OCI-LY7 (cell line): ENCODE data around the gene GABRB3. TPM values are rescaled to one million over a fixed set of nuclear protein-coding genes. Genes with fewer than 3 reads are reported as not detected.

Source experiments
- BruUV-seq: library from RNA; stranded (reverse); fragments of 400-500 nt; replicated peaks from 2 replicates; lab custom pipeline; 2021; lab: Mats Ljungman, UMichigan
- CTCF ChIA-PET: fragments of 300-600 bp; sonication (Branson Sonifier 250); formaldehyde crosslinking; loops from one replicate; lab custom pipeline; 2022; ENCODE audit warnings: antibody characterized with exemption; ENCODE audit not compliant: unreplicated experiment; lab: Charles Lee
- POLR2A ChIA-PET: fragments of 300-600 bp; sonication (Branson Sonifier 250); formaldehyde crosslinking; loops from one replicate; lab custom pipeline; 2022; ENCODE audit warnings: antibody characterized with exemption; lab: Charles Lee
- DNase-seq: peaks from one replicate; pipeline ENCODE4 v3.0.0-alpha.2; 2015; ENCODE audit warnings: low spot score
- H2AFZ ChIP-seq: fragments of 200-600 bp; sonication (generic), shearing (Covaris generic); 2 replicates; pipeline ENCODE4 v1.6.1; 2014; ENCODE audit warnings: mild to moderate bottlenecking, antibody characterized with exemption, low read length, moderate library complexity
- H3K27ac ChIP-seq: fragments of 200-600 bp; sonication (generic); 2 replicates; pipeline ENCODE4 v1.5.1; 2014; ENCODE audit warnings: mixed run types, low read depth, mild to moderate bottlenecking, moderate library complexity, low read length, inconsistent platforms; ENCODE audit not compliant: poor library complexity, severe bottlenecking
- H3K36me3 ChIP-seq: fragments of 200-600 bp; sonication (generic); 2 replicates; pipeline ENCODE4 v1.6.1; 2014; ENCODE audit warnings: mild to moderate bottlenecking, antibody characterized with exemption, low read length, moderate library complexity, mixed read lengths; ENCODE audit not compliant: insufficient read depth
- H3K4me1 ChIP-seq: fragments of 200-600 bp; sonication (generic); 2 replicates; pipeline ENCODE4 v1.5.1; 2014; ENCODE audit warnings: mild to moderate bottlenecking, low read length; ENCODE audit not compliant: insufficient read depth, poor library complexity, severe bottlenecking
- H3K4me2 ChIP-seq: fragments of 200-600 bp; sonication (generic); 2 replicates; pipeline ENCODE4 v1.6.1; 2014; ENCODE audit warnings: mild to moderate bottlenecking, low read length
- H3K4me3 ChIP-seq: fragments of 200-600 bp; sonication (generic); 2 replicates; pipeline ENCODE4 v1.5.1; 2014; ENCODE audit warnings: mild to moderate bottlenecking, low read depth, low read length; ENCODE audit not compliant: poor library complexity, severe bottlenecking
- H3K79me2 ChIP-seq: fragments of 200-600 bp; sonication (generic); 2 replicates; pipeline ENCODE4 v1.6.1; 2016; ENCODE audit warnings: low read depth, mild to moderate bottlenecking, low read length, moderate library complexity, mixed read lengths; ENCODE audit not compliant: insufficient read depth
- H3K9me2 ChIP-seq: fragments of 200-600 bp; sonication (generic); 2 replicates; pipeline ENCODE4 v1.6.1; 2016; ENCODE audit warnings: mild to moderate bottlenecking, low read length, mixed read lengths; ENCODE audit not compliant: insufficient read depth
- H3K9me3 ChIP-seq: fragments of 200-600 bp; sonication (generic); 2 replicates; pipeline ENCODE4 v1.6.1; 2014; ENCODE audit warnings: mild to moderate bottlenecking, mixed run types, low read length, mixed read lengths
- H4K20me1 ChIP-seq: fragments of 200-600 bp; sonication (generic); 2 replicates; pipeline ENCODE4 v1.6.1; 2014; ENCODE audit warnings: mild to moderate bottlenecking, antibody characterized with exemption, low read length, moderate library complexity, mixed read lengths; ENCODE audit not compliant: insufficient read depth
- EZH2phosphoT487 ChIP-seq: fragments of 200-600 bp; sonication (generic); IDR thresholded peaks from 2 replicates; pipeline ENCODE4 v1.6.1; 2018; ENCODE audit warnings: low read depth, borderline replicate concordance, mild to moderate bottlenecking, mixed run types, antibody characterized with exemption, low read length, moderate library complexity, mixed read lengths
- intact Hi-C: fragments of 100-400 bp; cut with micrococcal nuclease; formaldehyde crosslinking; loops from one replicate; pipeline ENCODE4 v1.10.0; 2022; ENCODE audit not compliant: unreplicated experiment
- total RNA-seq, 2 experiments: library from RNA; depleted of rRNA in 1 of 2; stranded (reverse); fragments of >200 nt in 1 of 2; shearing (Covaris generic) in 1 of 2; gene quantifications; 2 replicates each; pipeline ENCODE4 v1.2.3, GENCODE V29; 2014 to 2022
- TF ChIP-seq, protein P1 (sequence below): fragments of 200-600 bp; sonication (generic); conservative IDR thresholded peaks from 2 replicates; pipeline ENCODE4 v1.5.1; 2014; ENCODE audit warnings: mild to moderate bottlenecking, antibody characterized with exemption, low read length, moderate library complexity, mixed read lengths

The GABRB3 gene
- total RNA-seq, 2 experiments from 2014 or later = 2.8 to 6.5 TPM

GRCh38 chr15:26738996-26739395, 33.9 kb downstream of the GABRB3 start:
- Histone ChIP-seq H3K9me3 (no peaks in the 10 kb centered on the region), H3K36me3 (no peaks in the 10 kb centered on the region), H3K4me3 (no peak overlapping the region), H3K4me2 (no peak overlapping the region), H2AFZ (no peak overlapping the region), H4K20me1 (no peaks in the 10 kb centered on the region), H3K79me2 (no peaks in the 10 kb centered on the region), H3K27ac (no peak overlapping the region), H3K4me1 (no peaks in the 10 kb centered on the region), H3K9me2 (no peaks in the 10 kb centered on the region)
- no peak for DNase-seq
- no TSS peak for BruUV-seq
- CTCF ChIA-PET = no interaction called here
- POLR2A ChIA-PET = no interaction called here
- no peak for TF ChIP-seq EZH2phosphoT487
- TF ChIP-seq, protein P1, sequence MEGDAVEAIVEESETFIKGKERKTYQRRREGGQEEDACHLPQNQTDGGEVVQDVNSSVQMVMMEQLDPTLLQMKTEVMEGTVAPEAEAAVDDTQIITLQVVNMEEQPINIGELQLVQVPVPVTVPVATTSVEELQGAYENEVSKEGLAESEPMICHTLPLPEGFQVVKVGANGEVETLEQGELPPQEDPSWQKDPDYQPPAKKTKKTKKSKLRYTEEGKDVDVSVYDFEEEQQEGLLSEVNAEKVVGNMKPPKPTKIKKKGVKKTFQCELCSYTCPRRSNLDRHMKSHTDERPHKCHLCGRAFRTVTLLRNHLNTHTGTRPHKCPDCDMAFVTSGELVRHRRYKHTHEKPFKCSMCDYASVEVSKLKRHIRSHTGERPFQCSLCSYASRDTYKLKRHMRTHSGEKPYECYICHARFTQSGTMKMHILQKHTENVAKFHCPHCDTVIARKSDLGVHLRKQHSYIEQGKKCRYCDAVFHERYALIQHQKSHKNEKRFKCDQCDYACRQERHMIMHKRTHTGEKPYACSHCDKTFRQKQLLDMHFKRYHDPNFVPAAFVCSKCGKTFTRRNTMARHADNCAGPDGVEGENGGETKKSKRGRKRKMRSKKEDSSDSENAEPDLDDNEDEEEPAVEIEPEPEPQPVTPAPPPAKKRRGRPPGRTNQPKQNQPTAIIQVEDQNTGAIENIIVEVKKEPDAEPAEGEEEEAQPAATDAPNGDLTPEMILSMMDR = no peak
- intact Hi-C loops = no loop called here

DNA sequence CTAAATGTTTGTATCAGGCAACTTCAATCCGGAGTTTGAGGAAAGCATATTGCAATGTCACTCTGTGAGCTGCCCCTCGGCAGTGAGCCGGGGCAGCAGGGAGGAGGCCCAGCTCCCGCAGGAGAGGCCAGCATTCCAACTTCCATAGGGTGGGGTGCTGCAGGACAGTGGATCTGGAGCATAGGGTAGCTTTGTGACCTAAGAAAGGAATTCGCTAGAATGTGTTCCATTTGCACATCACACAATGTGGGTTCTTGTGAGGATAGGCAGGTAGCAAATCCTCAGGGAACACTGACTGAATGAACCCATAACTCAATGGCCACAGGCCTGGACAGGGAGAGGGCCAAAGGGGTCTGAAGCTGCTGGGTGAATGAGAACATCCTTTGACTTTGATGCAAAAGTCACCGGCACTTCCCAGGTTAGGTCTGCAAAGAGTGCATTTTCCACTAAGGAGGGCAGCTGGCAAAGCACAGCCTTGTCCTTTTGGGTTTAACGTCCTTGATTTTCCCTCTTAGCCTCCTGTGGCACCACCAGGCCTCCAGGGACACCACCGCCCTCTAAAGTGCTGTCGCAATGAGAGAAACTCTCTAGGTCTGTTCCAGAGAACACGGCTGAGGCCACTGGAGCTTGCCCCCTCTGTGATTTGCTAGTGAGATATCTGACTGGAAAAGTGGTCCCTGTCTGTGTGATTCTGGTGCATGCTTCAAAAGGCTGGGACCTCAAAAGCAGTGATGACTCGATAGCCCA, 36.2 kb downstream of the GABRB3 start:
- Histone ChIP-seq H4K20me1 (no peaks in the 10 kb centered on the region), H2AFZ (no peak overlapping the region), H3K4me1 (no peaks in the 10 kb centered on the region), H3K4me2 (no peak overlapping the region), H3K9me2 (no peaks in the 10 kb centered on the region), H3K36me3 (no peaks in the 10 kb centered on the region), H3K9me3 (no peaks in the 10 kb centered on the region), H3K27ac (no peak overlapping the region), H3K79me2 (no peaks in the 10 kb centered on the region), H3K4me3 (no peak overlapping the region)
- POLR2A ChIA-PET = no interaction called here
- no peak for TF ChIP-seq EZH2phosphoT487
- TF ChIP-seq, protein P1 = no peak
- no TSS peak for BruUV-seq
- CTCF ChIA-PET = no interaction called here
- intact Hi-C loops = no loop called here
- no peak for DNase-seq

- ChIA-PET POLR2A (no interaction called here), CTCF (no interaction called here)
- no peak for TF ChIP-seq EZH2phosphoT487
- TF ChIP-seq, protein P1 = no peak
These were observed 40.9 kb downstream of the GABRB3 start for GRCh38 chr15:26731965-26732364.

More at GRCh38 chr15:26731965-26732364, 40.9 kb downstream of the GABRB3 start:
- no peak overlapping the region for H3K27ac ChIP-seq
- H3K9me2 ChIP-seq = no peaks in the 10 kb centered on the region
- no peaks in the 10 kb centered on the region for H3K4me1 ChIP-seq
- no peak for DNase-seq
- no peaks in the 10 kb centered on the region for H3K36me3 ChIP-seq
- H3K79me2 ChIP-seq = no peaks in the 10 kb centered on the region
- no peak overlapping the region for H3K4me2 ChIP-seq
- no peaks in the 10 kb centered on the region for H3K9me3 ChIP-seq
- no TSS peak for BruUV-seq
- no peaks in the 10 kb centered on the region for H4K20me1 ChIP-seq
- no peak overlapping the region for H3K4me3 ChIP-seq
- no peak overlapping the region for H2AFZ ChIP-seq
- intact Hi-C loops = no loop called here
